Cortex of kidney (tissue), 1 donor: ENCODE results near the gene MPC1.
"Not testable (repeated sequence)": the region's sequence is repeated elsewhere in the genome, so short reads cannot be mapped to it uniquely, and the experiment has no call there.

Source experiments
- DNase-seq: peaks from one replicate; lab custom pipeline; 2025; lab: John Stamatoyannopoulos, UW

Gene MPC1

GRCh38 chr6:166345672-166346071, 37.1 kb downstream of the MPC1 start:
- not testable (repeated sequence) for DNase-seq

- DNase-seq = not testable (repeated sequence)
These were observed 37.8 kb downstream of the MPC1 start for GRCh38 chr6:166344921-166345320.

GRCh38 chr6:166344240-166344639, 38.5 kb downstream of the MPC1 start:
- no peak for DNase-seq

- no peak for DNase-seq
These were observed 39.6 kb downstream of the MPC1 start for GRCh38 chr6:166343150-166343487.

- no peak for DNase-seq
These were observed 40.2 kb downstream of the MPC1 start, which contains the start of gene SFT2D1 for GRCh38 chr6:166342349-166343149. TSS of gene SFT2D1 (minus strand) at chr6:166342545. CDS start at chr6:166342481, 64 bp downstream.

- DNase-seq = no peak
These were observed 40.8 kb downstream of the MPC1 start for GRCh38 chr6:166341977-166342348.

- no peak for DNase-seq
These were observed 41.3 kb downstream of the MPC1 start for GRCh38 chr6:166341464-166341863.

- DNase-seq = no peak
These were observed 43.9 kb downstream of the MPC1 start for GRCh38 chr6:166338854-166339253.

GRCh38 chr6:166336847-166337246, 45.9 kb downstream of the MPC1 start:
- DNase-seq = no peak

- DNase-seq = no peak
These were observed 47.1 kb downstream of the MPC1 start for GRCh38 chr6:166335378-166336302.

GRCh38 chr6:166334878-166335277, 47.9 kb downstream of the MPC1 start:
- DNase-seq = no peak

GRCh38 chr6:166333172-166333995, 49.4 kb downstream of the MPC1 start:
- no peak for DNase-seq

GRCh38 chr6:166331503-166332415, 51.0 kb downstream of the MPC1 start:
- DNase-seq = no peak

- no peak for DNase-seq
These were observed 52.1 kb downstream of the MPC1 start for GRCh38 chr6:166330612-166331011.

GRCh38 chr6:166325383-166326042, 57.2 kb downstream of the MPC1 start:
- DNase-seq = no peak

- no peak for DNase-seq
These were observed 59.3 kb downstream of the MPC1 start for GRCh38 chr6:166323395-166323794.

- DNase-seq = no peak
These were observed 63.8 kb downstream of the MPC1 start for GRCh38 chr6:166318649-166319600.

GRCh38 chr6:166318227-166318626, 64.5 kb downstream of the MPC1 start:
- DNase-seq = no peak
